Activated naive CD8-positive, alpha-beta T cell treated with anti-CD3 and anti-CD28 coated beads, Interleukin-2, amount 10 ng/mL, durations not matched to agents 7 days and 5 days (primary cell): ENCODE data around the gene RAB40A. TPM values are rescaled to one million over a fixed set of nuclear protein-coding genes. Genes with fewer than 3 reads are reported as not detected.
"Not testable (repeated sequence)": the region's sequence is repeated elsewhere in the genome, so short reads cannot be mapped to it uniquely, and the experiment has no call there.

Experiments
- ATAC-seq: fragments of 150-1000 bp; cut with Tn5 transposase; one replicate; pipeline ENCODE4 v1.10.0; 2021; ENCODE audit warnings: low read depth, moderate library complexity
- POLR2A ChIA-PET: fragments of 350-600 bp; sonication (Branson Sonifier 250); formaldehyde crosslinking; loops from one replicate; lab custom pipeline; 2021; ENCODE audit warnings: antibody characterized with exemption; lab: Charles Lee
- DNase-seq: peaks from one replicate; pipeline ENCODE4 v3.0.0; 2021
- H3K27ac Mint-ChIP-seq: one replicate; pipeline ENCODE4 v1.8.0; 2022; ENCODE audit warnings: mild to moderate bottlenecking, mixed read lengths
- H3K27me3 Mint-ChIP-seq: one replicate; pipeline ENCODE4 v1.8.0; 2022; ENCODE audit warnings: mild to moderate bottlenecking, moderate library complexity, mixed read lengths
- H3K36me3 Mint-ChIP-seq: one replicate; pipeline ENCODE4 v1.8.0; 2021; ENCODE audit warnings: mild to moderate bottlenecking, mixed read lengths
- H3K4me1 Mint-ChIP-seq: one replicate; pipeline ENCODE4 v1.8.0; 2021; ENCODE audit warnings: mixed read lengths
- H3K4me3 Mint-ChIP-seq: one replicate; pipeline ENCODE4 v1.8.0; 2022; ENCODE audit warnings: mild to moderate bottlenecking, moderate library complexity, mixed read lengths
- H3K9me3 Mint-ChIP-seq: one replicate; pipeline ENCODE4 v1.8.0; 2021; ENCODE audit warnings: mixed read lengths
- total RNA-seq, 2 experiments: library from RNA; stranded (reverse); gene quantifications; one replicate each; pipeline ENCODE4 v1.2.3, GENCODE V29; 2021

RAB40A gene
- total RNA-seq, 2 experiments from 2014 or later: 0.22 to 0.26 TPM

- no peaks in the 10 kb centered on the region for H3K9me3 Mint-ChIP-seq
- POLR2A ChIA-PET: no interaction called here
- H3K27me3 Mint-ChIP-seq: no peaks in the 10 kb centered on the region
- DNase-seq (no peak), ATAC-seq (no peak)
- no peak overlapping the region for H3K27ac Mint-ChIP-seq
- no peaks in the 10 kb centered on the region for H3K36me3 Mint-ChIP-seq
- H3K4me3 Mint-ChIP-seq: no peak overlapping the region
- H3K4me1 Mint-ChIP-seq: peaks cover 5% of the 10 kb centered on the region
These were observed 51.4 kb downstream of the RAB40A start for GRCh38 chrX:103467887-103468286.

GRCh38 chrX:103467156-103467555 lies 52.1 kb downstream of the RAB40A start:
- POLR2A ChIA-PET: no interaction called here
- H3K27ac Mint-ChIP-seq: no peak overlapping the region
- no peak overlapping the region for H3K4me3 Mint-ChIP-seq
- no peak for DNase-seq
- H3K36me3 Mint-ChIP-seq: no peaks in the 10 kb centered on the region
- H3K27me3 Mint-ChIP-seq: no peaks in the 10 kb centered on the region
- no peak for ATAC-seq
- peaks cover 5% of the 10 kb centered on the region for H3K4me1 Mint-ChIP-seq
- no peaks in the 10 kb centered on the region for H3K9me3 Mint-ChIP-seq

DNA sequence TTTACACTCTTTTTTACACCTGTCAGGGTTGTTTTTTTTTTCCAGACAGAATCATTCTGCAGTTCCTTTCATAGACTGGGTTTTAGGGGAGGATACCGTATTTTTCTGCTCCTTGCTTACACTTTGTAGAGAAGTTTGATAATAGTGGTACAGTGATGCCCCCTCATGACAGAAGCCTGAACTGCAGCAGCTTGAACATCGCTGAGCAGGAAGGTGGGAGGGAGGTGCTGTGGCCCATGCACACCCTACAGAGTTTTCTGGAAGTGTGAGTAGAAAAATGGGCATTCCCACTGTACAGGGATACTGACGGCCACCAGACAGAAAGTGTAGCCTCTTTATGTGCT lies 54.5 kb downstream of the RAB40A start:
- H3K27me3 Mint-ChIP-seq: no peaks in the 10 kb centered on the region
- no peaks in the 10 kb centered on the region for H3K36me3 Mint-ChIP-seq
- H3K9me3 Mint-ChIP-seq: no peaks in the 10 kb centered on the region
- POLR2A ChIA-PET: no interaction called here
- H3K4me1 Mint-ChIP-seq: peaks cover 5% of the 10 kb centered on the region
- H3K4me3 Mint-ChIP-seq: peak overlapping the region; percentile 82
- DNase-seq: peak; percentile 66
- ATAC-seq: peak; percentile 91
- peak overlapping the region; percentile 74 for H3K27ac Mint-ChIP-seq

DNA sequence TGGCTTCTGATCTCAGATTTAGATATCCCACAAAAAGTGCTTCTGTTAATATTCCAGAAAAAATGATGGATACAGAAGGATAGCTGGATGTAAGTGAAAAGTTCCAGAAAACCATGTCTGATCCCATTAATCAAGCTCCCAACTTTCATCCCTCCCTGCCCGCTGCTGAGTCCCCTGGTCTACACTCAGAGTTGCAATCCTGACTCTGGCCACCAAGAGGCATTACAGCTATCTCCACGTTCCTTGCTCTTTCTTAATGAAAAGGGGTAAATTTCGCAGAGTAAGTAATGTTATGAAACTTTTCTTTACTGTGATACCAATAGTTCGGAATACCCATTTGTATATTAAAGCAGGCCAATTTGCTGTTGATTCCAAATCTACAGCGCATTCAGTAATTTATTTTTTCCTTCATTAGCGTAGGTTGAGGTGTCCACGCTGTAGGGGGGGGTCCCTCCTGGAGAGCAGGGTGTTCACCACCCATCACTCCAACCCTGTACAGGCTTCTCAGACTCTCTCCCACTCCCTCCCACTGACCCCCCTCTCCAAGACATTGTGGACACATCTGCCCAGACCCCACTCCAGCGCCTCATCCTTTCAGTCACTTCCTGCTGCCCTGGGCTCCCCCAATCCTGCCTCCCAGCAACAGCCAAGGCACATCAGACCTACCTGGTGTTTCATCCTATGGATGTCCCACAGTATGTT lies 55.1 kb downstream of the RAB40A start:
- Mint-ChIP-seq H3K4me3 (peak overlapping the region; percentile 82), H3K9me3 (no peaks in the 10 kb centered on the region), H3K4me1 (peaks cover 5% of the 10 kb centered on the region), H3K36me3 (no peaks in the 10 kb centered on the region), H3K27me3 (no peaks in the 10 kb centered on the region), H3K27ac (peak overlapping the region; percentile 74)
- DNase-seq (peak; percentile 32), ATAC-seq (peak; percentile 82)
- POLR2A ChIA-PET: no interaction called here

DNA sequence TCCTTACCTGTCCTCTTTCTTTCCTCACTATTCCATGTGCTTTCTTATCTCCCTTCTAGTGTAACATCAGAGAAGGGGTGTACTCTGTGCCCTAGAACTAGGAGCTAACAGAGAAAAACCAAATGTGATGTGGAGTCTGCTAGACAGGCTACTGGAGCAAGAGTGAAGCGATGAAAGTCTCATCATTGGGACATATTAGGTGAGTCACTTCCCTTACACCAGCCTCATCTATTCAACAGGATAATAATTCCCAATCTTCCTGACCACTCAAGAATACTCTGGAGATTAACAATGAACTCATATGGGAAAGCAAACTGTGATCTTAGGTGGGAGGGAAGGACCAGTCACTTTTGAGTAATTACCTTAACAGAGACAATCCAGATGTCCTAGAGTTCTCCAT lies 58.1 kb downstream of the RAB40A start:
- no peaks in the 10 kb centered on the region for H3K9me3 Mint-ChIP-seq
- H3K36me3 Mint-ChIP-seq: peaks cover 1% of the 10 kb centered on the region
- H3K4me3 Mint-ChIP-seq: no peak overlapping the region
- H3K4me1 Mint-ChIP-seq: peaks cover 5% of the 10 kb centered on the region
- POLR2A ChIA-PET: no interaction called here
- H3K27ac Mint-ChIP-seq: no peak overlapping the region
- ATAC-seq (no peak), DNase-seq (no peak)
- no peaks in the 10 kb centered on the region for H3K27me3 Mint-ChIP-seq

DNA sequence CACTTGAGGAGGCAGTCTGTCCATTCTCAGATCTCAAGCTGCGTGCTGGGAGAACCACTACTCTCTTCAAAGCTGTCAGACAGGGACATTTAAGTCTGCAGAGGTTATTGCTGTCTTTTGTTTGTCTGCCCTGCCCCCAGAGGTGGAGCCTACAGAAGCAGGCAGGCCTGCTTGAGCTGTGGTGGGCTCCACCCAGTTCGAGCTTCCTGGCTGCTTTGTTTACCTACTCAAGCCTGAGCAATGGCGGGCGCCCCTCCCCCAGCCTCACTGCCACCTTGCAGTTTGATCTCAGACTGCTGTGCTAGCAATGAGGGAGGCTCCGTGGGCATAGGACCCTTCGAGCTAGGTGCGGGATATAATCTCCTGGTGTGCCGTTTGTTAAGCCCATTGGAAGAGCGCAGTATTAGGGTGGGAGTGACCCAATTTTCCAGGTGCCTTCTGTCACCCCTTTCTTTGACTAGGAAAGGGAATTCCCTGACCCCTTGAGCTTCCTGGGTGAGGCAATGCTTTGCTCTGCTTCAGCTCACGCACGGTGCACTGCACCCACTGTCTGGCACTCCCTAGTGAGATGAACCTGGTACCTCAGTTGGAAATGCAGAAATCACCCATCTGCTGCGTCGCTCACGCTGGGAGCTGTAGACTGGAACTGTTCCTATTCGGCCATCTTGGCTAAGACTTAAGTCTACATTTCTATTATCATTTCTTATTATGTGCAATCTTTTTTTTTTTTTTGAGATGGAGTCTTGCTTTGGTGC lies 59.1 kb downstream of the RAB40A start:
- H3K27me3 Mint-ChIP-seq: not testable (repeated sequence)

DNA sequence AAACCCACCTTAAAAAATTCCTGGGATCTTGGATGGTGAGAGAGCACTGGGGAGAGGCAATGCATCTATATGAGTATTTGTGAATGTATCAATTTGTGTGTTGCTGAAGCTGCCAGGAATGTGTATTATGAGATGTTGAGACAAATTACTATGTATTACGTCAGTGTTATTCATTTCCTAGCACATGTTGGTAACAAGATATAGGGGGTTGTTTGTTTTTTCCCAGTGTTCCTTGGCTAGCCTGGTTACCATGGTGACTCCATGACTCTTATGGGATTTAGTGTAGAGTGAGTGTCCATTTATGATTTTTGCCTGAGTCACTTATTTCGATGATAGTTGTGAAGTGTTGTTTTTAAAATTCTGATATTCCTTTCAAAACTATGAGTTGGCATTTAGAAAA lies 65.6 kb downstream of the RAB40A start:
- ATAC-seq (no peak), DNase-seq (no peak)
- no peak overlapping the region for H3K27ac Mint-ChIP-seq
- H3K27me3 Mint-ChIP-seq: no peaks in the 10 kb centered on the region
- H3K36me3 Mint-ChIP-seq: peaks cover 1% of the 10 kb centered on the region
- no peaks in the 10 kb centered on the region for H3K9me3 Mint-ChIP-seq
- no peak overlapping the region for H3K4me3 Mint-ChIP-seq
- H3K4me1 Mint-ChIP-seq: no peaks in the 10 kb centered on the region
- POLR2A ChIA-PET: no interaction called here

More for the DNA sequence above, 59.1 kb downstream of the RAB40A start:
- H3K9me3 Mint-ChIP-seq, ATAC-seq, H3K4me3 Mint-ChIP-seq, H3K36me3 Mint-ChIP-seq, POLR2A ChIA-PET, H3K27ac Mint-ChIP-seq, DNase-seq, H3K4me1 Mint-ChIP-seq: not testable (repeated sequence)

Other genes with a start within 250 kb of the RAB40A start
- not detected for gene TCEAL5, start 242.7 kb downstream of the RAB40A start, total RNA-seq
- gene BEX2, start 208.5 kb downstream of the RAB40A start, total RNA-seq: 10 to 100 TPM; 15.7 to 16.8 TPM
- gene TCEAL7, start 189.2 kb downstream of the RAB40A start, total RNA-seq: not detected
- 1 to 10 TPM; 1.5 to 1.8 TPM for gene TCEAL9, start 163.0 kb downstream of the RAB40A start, total RNA-seq
- gene BEX3, start 143.0 kb downstream of the RAB40A start, total RNA-seq: 10 to 100 TPM; 15.1 to 15.8 TPM
- gene TCEAL4, start 66.0 kb upstream of the RAB40A start, total RNA-seq: 1 to 10 TPM; 6.0 to 6.7 TPM
- gene TCEAL3, start 88.5 kb upstream of the RAB40A start, total RNA-seq: 1 to 10 TPM; 6.1 to 6.7 TPM
- 10 to 100 TPM; 10.1 TPM for gene TCEAL1, start 109.5 kb upstream of the RAB40A start, total RNA-seq
- 100 to 1,000 TPM; 125 to 128 TPM for gene MORF4L2, start 167.2 kb upstream of the RAB40A start, total RNA-seq
- gene TMEM31, start 191.4 kb upstream of the RAB40A start, total RNA-seq: not detected